H1 (cell line): ENCODE results near the gene DLEC1. TPM values are rescaled to one million over a fixed set of nuclear protein-coding genes. Genes with fewer than 3 reads are reported as not detected.

Experiments
- CTCF ChIA-PET: fragments of 300-600 bp; sonication (Branson Sonifier 250); formaldehyde crosslinking; loops from one replicate; lab custom pipeline; 2021; ENCODE audit not compliant: partially characterized antibody; lab: Charles Lee
- POLR2A ChIA-PET: fragments of 300-600 bp; sonication (Branson Sonifier 250); formaldehyde crosslinking; loops from one replicate; lab custom pipeline; 2021; ENCODE audit warnings: inconsistent platforms; ENCODE audit not compliant: partially characterized antibody; lab: Charles Lee
- DNase-seq, 2 experiments: peaks; one replicate each; pipeline versions ENCODE4 v3.0.0 to v3.0.0-alpha.2; 2010 to 2022; ENCODE audit warnings: low spot score in 2 of 2, low read depth in 1 of 2, mixed read lengths in 1 of 2
- FAIRE-seq: peaks from 2 replicates; lab custom pipeline; 2011; peaks lifted over from hg19 to GRCh38; lab: Jason Lieb, UNC
- H2AFZ ChIP-seq: 2 replicates; pipeline ENCODE4 v1.8.1; 2012; ENCODE audit warnings: low read length, inconsistent platforms
- H2AK5ac ChIP-seq: 2 replicates; pipeline ENCODE4 v1.6.1; 2013; ENCODE audit warnings: low read depth, low read length
- H2BK120ac ChIP-seq: replicated peaks from 2 replicates; pipeline ENCODE3; 2013; ENCODE audit warnings: low read depth, low read length, inconsistent platforms
- H2BK12ac ChIP-seq: 2 replicates; pipeline ENCODE4 v1.6.1; 2013; ENCODE audit warnings: low read depth, low read length
- H2BK15ac ChIP-seq: 2 replicates; pipeline ENCODE4 v1.6.1; 2013; ENCODE audit warnings: low read length
- H2BK20ac ChIP-seq: 2 replicates; pipeline ENCODE4 v1.6.1; 2013; ENCODE audit warnings: low read length
- H2BK5ac ChIP-seq: 2 replicates; pipeline ENCODE4 v1.6.1; 2013; ENCODE audit warnings: low read depth, low read length
- H3K14ac ChIP-seq: 2 replicates; pipeline ENCODE4 v1.6.1; 2013; ENCODE audit warnings: inconsistent platforms; ENCODE audit not compliant: insufficient read length
- H3K18ac ChIP-seq: 2 replicates; pipeline ENCODE4 v1.6.1; 2013; ENCODE audit warnings: low read length; ENCODE audit errors: extremely low read depth
- H3K23ac ChIP-seq: 2 replicates; pipeline ENCODE4 v1.6.1; 2013; ENCODE audit warnings: inconsistent platforms; ENCODE audit not compliant: insufficient read length
- H3K23me2 ChIP-seq: 2 replicates; pipeline ENCODE4 v1.6.1; 2013; ENCODE audit warnings: low read depth, low read length
- H3K27ac ChIP-seq: 2 replicates; pipeline ENCODE4 v1.6.1; 2011; ENCODE audit warnings: low read depth, low read length, inconsistent platforms
- H3K27me3 ChIP-seq, 4 experiments: replicated peaks in 1 of 4; 1 replicate in 1 of 4; 2 replicates in 3 of 4; pipeline versions ENCODE4 v1.6.1 to v1.8.1; 2011 to 2013; ENCODE audit warnings: low read length in 3 of 4, mild to moderate bottlenecking in 3 of 4, inconsistent platforms in 2 of 4, mixed read lengths in 2 of 4, moderate library complexity in 1 of 4; ENCODE audit not compliant: control insufficient read depth in 3 of 4, insufficient read depth in 3 of 4; ENCODE audit errors: extremely low read depth in 1 of 4
- H3K36me3 ChIP-seq, 4 experiments: 2 replicates each; pipeline versions ENCODE4 v1.6.1 to v1.8.1; 2011 to 2013; ENCODE audit warnings: mild to moderate bottlenecking in 4 of 4, low read length in 3 of 4, moderate library complexity in 2 of 4, control low read depth in 1 of 4, inconsistent platforms in 1 of 4; ENCODE audit not compliant: insufficient read depth in 4 of 4, control insufficient read depth in 2 of 4
- H3K4ac ChIP-seq: replicated peaks from 2 replicates; pipeline ENCODE3; 2013; ENCODE audit warnings: low read length, low read depth, mixed read lengths, inconsistent platforms; ENCODE audit not compliant: insufficient read length
- H3K4me1 ChIP-seq, 4 experiments: replicated peaks in 1 of 4; 1 replicate in 1 of 4; 2 replicates in 3 of 4; pipeline versions ENCODE4 v1.6.1 to v1.8.1; 2011 to 2013; ENCODE audit warnings: low read length in 3 of 4, inconsistent platforms in 2 of 4, mixed read lengths in 1 of 4; ENCODE audit not compliant: insufficient read depth in 4 of 4, control insufficient read depth in 3 of 4
- H3K4me2 ChIP-seq, 2 experiments: 2 replicates each; pipeline versions ENCODE4 v1.6.1 to v1.8.1; 2011 to 2013; ENCODE audit warnings: low read depth in 2 of 2, low read length in 2 of 2, control low read depth in 1 of 2, inconsistent platforms in 1 of 2, mild to moderate bottlenecking in 1 of 2; ENCODE audit not compliant: insufficient read depth in 1 of 2
- H3K4me3 ChIP-seq, 4 experiments: fragments of 200-600, 300-600 bp in 1 of 4; sonication (generic), shearing (Covaris generic), sonication (Bioruptor Twin) in 1 of 4; 2 replicates each; pipeline versions ENCODE4 v1.5.1 to v1.8.1; 2011 to 2016; ENCODE audit warnings: low read length in 4 of 4, low read depth in 3 of 4, control low read depth in 2 of 4, inconsistent platforms in 2 of 4, mild to moderate bottlenecking in 2 of 4, mixed read lengths in 1 of 4, moderate library complexity in 1 of 4; ENCODE audit not compliant: insufficient read depth in 2 of 4; ENCODE audit errors: extremely low read depth in 1 of 4
- H3K56ac ChIP-seq: replicated peaks from 2 replicates; pipeline ENCODE3; 2013; ENCODE audit warnings: low read depth, mild to moderate bottlenecking, mixed read lengths, low read length, inconsistent platforms; ENCODE audit not compliant: insufficient read length
- H3K79me1 ChIP-seq: 2 replicates; pipeline ENCODE4 v1.6.1; 2013; ENCODE audit warnings: low read depth, low read length, control low read depth
- H3K79me2 ChIP-seq, 2 experiments: 2 replicates each; pipeline versions ENCODE4 v1.6.1 to v1.8.1; 2012 to 2013; ENCODE audit warnings: low read length in 2 of 2, mild to moderate bottlenecking in 2 of 2, inconsistent platforms in 1 of 2; ENCODE audit not compliant: insufficient read depth in 2 of 2, control insufficient read depth in 1 of 2
- H3K9ac ChIP-seq, 4 experiments: replicated peaks in 1 of 4; 1 replicate in 1 of 4; 2 replicates in 3 of 4; pipeline versions ENCODE4 v1.6.1 to v1.8.1; 2011 to 2013; ENCODE audit warnings: low read depth in 3 of 4, low read length in 3 of 4, control low read depth in 2 of 4, mild to moderate bottlenecking in 2 of 4, moderate library complexity in 2 of 4, inconsistent platforms in 1 of 4; ENCODE audit errors: extremely low read depth in 1 of 4
- H3K9me3 ChIP-seq, 2 experiments: 2 replicates each; pipeline versions ENCODE4 v1.6.1 to v1.8.1; 2012 to 2013; ENCODE audit warnings: mild to moderate bottlenecking in 2 of 2, moderate library complexity in 2 of 2, control low read depth in 1 of 2, inconsistent platforms in 1 of 2, low read depth in 1 of 2, low read length in 1 of 2, mixed read lengths in 1 of 2; ENCODE audit not compliant: insufficient read depth in 2 of 2
- H4K20me1 ChIP-seq, 2 experiments: replicated peaks in 1 of 2; 2 replicates each; pipeline versions ENCODE3 to v1.8.1; 2011 to 2013; ENCODE audit warnings: inconsistent platforms in 2 of 2, low read length in 2 of 2, mild to moderate bottlenecking in 1 of 2; ENCODE audit not compliant: insufficient read depth in 2 of 2, control insufficient read depth in 1 of 2
- H4K5ac ChIP-seq: 2 replicates; pipeline ENCODE4 v1.6.1; 2013; ENCODE audit warnings: low read length, low read depth, mixed read lengths, inconsistent platforms; ENCODE audit not compliant: insufficient read length
- H4K8ac ChIP-seq: 2 replicates; pipeline ENCODE4 v1.8.0; 2013; ENCODE audit warnings: mild to moderate bottlenecking, moderate library complexity, low read length, inconsistent platforms; ENCODE audit not compliant: insufficient read depth; ENCODE audit errors: extremely low read depth
- H4K91ac ChIP-seq: replicated peaks from 2 replicates; pipeline ENCODE3; 2013; ENCODE audit warnings: low read length, mixed read lengths, inconsistent platforms; ENCODE audit not compliant: insufficient read length
- CHD1 ChIP-seq: IDR thresholded peaks from 2 replicates; pipeline ENCODE4 v1.6.1; 2012; ENCODE audit warnings: low read depth, low read length, improper control_type of control experiment
- CREB1 ChIP-seq: IDR thresholded peaks from 2 replicates; pipeline ENCODE4 v1.6.1; 2012; ENCODE audit warnings: inconsistent platforms
- JUND ChIP-seq: IDR thresholded peaks from 2 replicates; pipeline ENCODE4 v1.6.1; 2011; ENCODE audit warnings: mild to moderate bottlenecking, improper control_type of control experiment, low read length
- KDM5A ChIP-seq: fragments of 200-600 bp; IDR thresholded peaks from 2 replicates; pipeline ENCODE4 v1.7.1; 2012; ENCODE audit warnings: mild to moderate bottlenecking, low read length, inconsistent platforms, mixed read lengths
- NANOG ChIP-seq: IDR thresholded peaks from 2 replicates; pipeline ENCODE4 v1.6.1; 2011; ENCODE audit warnings: low read length, low read depth, mild to moderate bottlenecking, inconsistent platforms; ENCODE audit not compliant: insufficient read depth, poor library complexity, severe bottlenecking
- RXRA ChIP-seq: IDR thresholded peaks from 2 replicates; pipeline ENCODE4 v1.6.1; 2011; ENCODE audit warnings: low read depth, mild to moderate bottlenecking, low read length, moderate library complexity; ENCODE audit not compliant: insufficient read depth
- SRF ChIP-seq: IDR thresholded peaks from 2 replicates; pipeline ENCODE4 v1.6.1; 2011; ENCODE audit warnings: mild to moderate bottlenecking, low read depth, low read length, moderate library complexity
- WGBS, 2 experiments: shearing (Covaris generic) in 1 of 2; methylation state at CpG; one replicate each; pipeline versions ENCODE4 v1.1.6 to v1.1.7; 2013 to 2015; ENCODE audit warnings: low lambda C conversion rate in 2 of 2, mixed read lengths in 2 of 2, inconsistent platforms in 1 of 2, low coverage in 1 of 2, missing lambda C conversion rate in 1 of 2; ENCODE audit not compliant: insufficient replicate concordance in 2 of 2, insufficient coverage in 1 of 2, insufficient read length in 1 of 2; ENCODE audit errors: extremely low coverage in 1 of 2, missing lambda C conversion rate in 1 of 2; 5-methylcytosine and 5-hydroxymethylcytosine counted together
- polyA plus RNA-seq, 7 experiments: library from polyadenylated mRNA; depleted of rRNA in 3 of 7; stranded (reverse) in 5 of 7; unstranded in 2 of 7; fragments of >200 nt in 5 of 7; fragments of 200-250 nt in 2 of 7; gene quantifications; 1 replicate in 5 of 7; 2 replicates in 1 of 7; 4 replicates in 1 of 7; pipeline versions ENCODE4 v1.2.1 to v1.2.3, GENCODE V29; 2011 to 2013; ENCODE audit warnings: missing spikeins in 2 of 7, mixed read lengths in 2 of 7
- total RNA-seq: library from RNA; stranded (reverse); fragmentation: NEBNext Ultra II Directional; extraction: Animal tissue kit (Norgen Biotek cat#: 25700); gene quantifications from 2 replicates; pipeline ENCODE4 v1.2.1, GENCODE V29; 2021

The DLEC1 gene
- total and polyA plus RNA-seq, 2 of the 8 experiments (the other 6 are each of a cell fraction or from before 2014, with no cell fraction given) = 0.26 to 0.76 TPM

GRCh38 chr3:38151667-38152265 lies 112.8 kb downstream of the DLEC1 start:
- no peaks in the 10 kb centered on the region for H3K79me1 ChIP-seq
- H4K5ac ChIP-seq = no peak overlapping the region
- H2BK120ac ChIP-seq = no peak overlapping the region
- H2BK5ac ChIP-seq = no peak overlapping the region
- no peaks in the 10 kb centered on the region for H3K4me1 ChIP-seq
- no peak overlapping the region for H3K9ac ChIP-seq
- H3K9me3 ChIP-seq = no peaks in the 10 kb centered on the region
- H3K27ac ChIP-seq = no peak overlapping the region
- WGBS, 2 experiments = 93% methylated on average over 3 of the region's 3 CpGs; no CpG with 5 or more reads in 1 of the 2 experiments
- DNase-seq (no peak), FAIRE-seq (no peak)
- no peak overlapping the region for H4K91ac ChIP-seq
- no peak overlapping the region for H3K23ac ChIP-seq
- no peak overlapping the region for H3K18ac ChIP-seq
- H4K20me1 ChIP-seq = no peaks in the 10 kb centered on the region
- no peak overlapping the region for H3K4me3 ChIP-seq
- POLR2A ChIA-PET = interaction anchor here (0.6 to 2.0 kb wide), 2 partner anchors 14 to 37 kb away, joined by 3 to 6 read pairs; partner anchors contain the start of gene OXSR1
- no peaks in the 10 kb centered on the region for H3K27me3 ChIP-seq
- no peak overlapping the region for H3K4ac ChIP-seq
- no peak overlapping the region for H2AK5ac ChIP-seq
- H3K56ac ChIP-seq = no peak overlapping the region
- no peak overlapping the region for H2AFZ ChIP-seq
- H3K23me2 ChIP-seq = no peaks in the 10 kb centered on the region
- H2BK20ac ChIP-seq = no peak overlapping the region
- no peaks in the 10 kb centered on the region for H3K36me3 ChIP-seq
- H2BK15ac ChIP-seq = no peak overlapping the region
- no peak overlapping the region for H3K14ac ChIP-seq
- CTCF ChIA-PET = interaction anchor here (0.7 to 10.9 kb wide), 6 partner anchors 12 to 121 kb away, joined by 3 to 52 read pairs (median 6); partner anchors contain the start of genes ACAA1 and MYD88
- H3K4me2 ChIP-seq = no peak overlapping the region
- H4K8ac ChIP-seq = no peak overlapping the region
- H2BK12ac ChIP-seq = no peak overlapping the region
- no peaks in the 10 kb centered on the region for H3K79me2 ChIP-seq
- TF ChIP-seq CREB1 (no peak), SRF (no peak), NANOG (no peak), RXRA (no peak), CHD1 (no peak), JUND (no peak), KDM5A (no peak)
